ENCODE data around the gene TAS2R20. TPM values are rescaled to one million over a fixed set of nuclear protein-coding genes. Genes with fewer than 3 reads are reported as not detected.

TAS2R20 gene
- polyA plus RNA-seq, 1 donor (not counting 4 experiments of a cell fraction or from before 2014, with no cell fraction given): 0.43 TPM

GRCh38 chr12:10966314-10966713 lies 31.8 kb downstream of the TAS2R20 start:
- FAIRE-seq (no peak), DNase-seq (ENCODE audit: low read depth, low spot score) (no peak)
- no peaks in the 10 kb centered on the region for H3K9me3 ChIP-seq (ENCODE audit: control insufficient read depth, low read depth, low read length)
- H4K20me1 ChIP-seq (ENCODE audit: control insufficient read depth, extremely low read depth, insufficient read depth, low read length): no peaks in the 10 kb centered on the region
- H3K4me2 ChIP-seq (ENCODE audit: control insufficient read depth, extremely low read depth, insufficient read depth, low read depth, low read length): no peak overlapping the region
- no peaks in the 10 kb centered on the region for H3K27me3 ChIP-seq (ENCODE audit: control insufficient read depth, extremely low read depth, insufficient read depth, low read length)
- H3K9me1 ChIP-seq (ENCODE audit: control insufficient read depth, extremely low read depth, insufficient read depth, low read length): no peaks in the 10 kb centered on the region
- no peak for TF ChIP-seq EZH2 (IDR thresholded peaks at IDR 0.05; ENCODE audit: low read length)
- no peak for TF ChIP-seq CTCF (optimal IDR thresholded peaks at IDR 0.05 in 1 of 3, IDR thresholded peaks at IDR 0.05 in 1 of 3, conservative IDR thresholded peaks at IDR 0.05 in 1 of 3; ENCODE audit: extremely low read depth in 1 of 3, insufficient read depth in 2 of 3, low read length in 3 of 3)
- no peak overlapping the region for H3K9ac ChIP-seq (ENCODE audit: control insufficient read depth, extremely low read depth, insufficient read depth, low read length)
- H3K27ac ChIP-seq (ENCODE audit: control insufficient read depth, insufficient read depth, low read length): no peak overlapping the region
- no peaks in the 10 kb centered on the region for H3K79me2 ChIP-seq (ENCODE audit: control insufficient read depth, insufficient read depth, low read length)
- H3K4me1 ChIP-seq (ENCODE audit: control insufficient read depth, extremely low read depth, insufficient read depth, low read length): peaks cover 17% of the 10 kb centered on the region
- dilution Hi-C loops (cut with MboI; ENCODE audit: extremely low pct_ligation_motif_present, low sequenced_read_pairs): no loop called here
- H3K4me3 ChIP-seq (ENCODE audit: control insufficient read depth in 2 of 3, extremely low read depth in 1 of 3, insufficient read depth in 2 of 3, low read depth in 1 of 3, low read length in 3 of 3): no peak overlapping the region
- H2AFZ ChIP-seq (ENCODE audit: control insufficient read depth, low read length): no peak overlapping the region
- H3K36me3 ChIP-seq (ENCODE audit: control insufficient read depth in 2 of 2, extremely low read depth in 1 of 2, insufficient read depth in 2 of 2, low read length in 2 of 2): peaks cover 0 to under 1% of the 10 kb centered on the region in 2 experiments

GRCh38 chr12:10965476-10965875 lies 32.6 kb downstream of the TAS2R20 start:
- H2AFZ ChIP-seq (ENCODE audit: control insufficient read depth, low read length): no peak overlapping the region
- no peaks in the 10 kb centered on the region for H3K9me3 ChIP-seq (ENCODE audit: control insufficient read depth, low read depth, low read length)
- H3K9me1 ChIP-seq (ENCODE audit: control insufficient read depth, extremely low read depth, insufficient read depth, low read length): no peaks in the 10 kb centered on the region
- no peaks in the 10 kb centered on the region for H3K27me3 ChIP-seq (ENCODE audit: control insufficient read depth, extremely low read depth, insufficient read depth, low read length)
- dilution Hi-C loops (cut with MboI; ENCODE audit: extremely low pct_ligation_motif_present, low sequenced_read_pairs): no loop called here
- H3K4me1 ChIP-seq (ENCODE audit: control insufficient read depth, extremely low read depth, insufficient read depth, low read length): peaks cover 17% of the 10 kb centered on the region
- no peak overlapping the region for H3K4me3 ChIP-seq (ENCODE audit: control insufficient read depth in 2 of 3, extremely low read depth in 1 of 3, insufficient read depth in 2 of 3, low read depth in 1 of 3, low read length in 3 of 3)
- peaks cover 0 to 1% of the 10 kb centered on the region in 2 experiments for H3K36me3 ChIP-seq (ENCODE audit: control insufficient read depth in 2 of 2, extremely low read depth in 1 of 2, insufficient read depth in 2 of 2, low read length in 2 of 2)
- DNase-seq (ENCODE audit: low read depth, low spot score): no peak
- H4K20me1 ChIP-seq (ENCODE audit: control insufficient read depth, extremely low read depth, insufficient read depth, low read length): no peaks in the 10 kb centered on the region
- no peak for TF ChIP-seq EZH2 (IDR thresholded peaks at IDR 0.05; ENCODE audit: low read length)
- TF ChIP-seq CTCF (optimal IDR thresholded peaks at IDR 0.05 in 1 of 3, IDR thresholded peaks at IDR 0.05 in 1 of 3, conservative IDR thresholded peaks at IDR 0.05 in 1 of 3; ENCODE audit: extremely low read depth in 1 of 3, insufficient read depth in 2 of 3, low read length in 3 of 3): no peak
- no peak for FAIRE-seq
- no peak overlapping the region for H3K9ac ChIP-seq (ENCODE audit: control insufficient read depth, extremely low read depth, insufficient read depth, low read length)
- no peak overlapping the region for H3K4me2 ChIP-seq (ENCODE audit: control insufficient read depth, extremely low read depth, insufficient read depth, low read depth, low read length)
- no peak overlapping the region for H3K27ac ChIP-seq (ENCODE audit: control insufficient read depth, insufficient read depth, low read length)
- H3K79me2 ChIP-seq (ENCODE audit: control insufficient read depth, insufficient read depth, low read length): no peaks in the 10 kb centered on the region

Measured in keratinocyte (primary cell).